GM21576 (cell line): ENCODE measurements around the gene EMC8.

Source experiments
- ATAC-seq: cut with Tn5 transposase; IDR thresholded peaks from one replicate; pipeline ENCODE4 v1.9.1; 2021; ENCODE audit warnings: mild to moderate bottlenecking, moderate library complexity; ENCODE audit not compliant: unreplicated experiment

EMC8 gene

GRCh38 chr16:85785927-85786326 lies 13.4 kb downstream of the EMC8 start:
- ATAC-seq = no peak

- ATAC-seq = no peak
Observed at GRCh38 chr16:85784813-85785212, 14.5 kb downstream of the EMC8 start.

- no peak for ATAC-seq
Observed at GRCh38 chr16:85783441-85783840, 15.9 kb downstream of the EMC8 start.

- ATAC-seq = no peak
Observed at GRCh38 chr16:85782451-85782850, 16.9 kb downstream of the EMC8 start.

GRCh38 chr16:85781695-85782370 lies 17.5 kb downstream of the EMC8 start:
- no peak for ATAC-seq

- ATAC-seq = no peak
Observed at GRCh38 chr16:85781156-85781555, 18.2 kb downstream of the EMC8 start.

- ATAC-seq = no peak
Observed at GRCh38 chr16:85780281-85780680, 19.1 kb downstream of the EMC8 start.

- no peak for ATAC-seq
Observed at GRCh38 chr16:85778873-85779272, 20.5 kb downstream of the EMC8 start.

GRCh38 chr16:85777583-85778310 lies 21.6 kb downstream of the EMC8 start:
- no peak for ATAC-seq

- no peak for ATAC-seq
Observed at GRCh38 chr16:85774811-85775210, 24.5 kb downstream of the EMC8 start.

- ATAC-seq = no peak
Observed at GRCh38 chr16:85774136-85774535, 25.2 kb downstream of the EMC8 start.

- no peak for ATAC-seq
Observed at GRCh38 chr16:85773044-85773443, 26.3 kb downstream of the EMC8 start.

- no peak for ATAC-seq
Observed at GRCh38 chr16:85770741-85771140, 28.6 kb downstream of the EMC8 start.

- ATAC-seq = no peak
Observed at GRCh38 chr16:85768199-85768598, 31.1 kb downstream of the EMC8 start.

GRCh38 chr16:85767531-85767930 lies 31.8 kb downstream of the EMC8 start:
- ATAC-seq = no peak

GRCh38 chr16:85765767-85766166 lies 33.6 kb downstream of the EMC8 start:
- ATAC-seq = no peak

GRCh38 chr16:85765211-85765610 lies 34.1 kb downstream of the EMC8 start:
- no peak for ATAC-seq

- no peak for ATAC-seq
Observed at GRCh38 chr16:85763616-85764015, 35.7 kb downstream of the EMC8 start.

- ATAC-seq = no peak
Observed at GRCh38 chr16:85762970-85763369, 36.4 kb downstream of the EMC8 start.

- ATAC-seq = no peak
Observed at GRCh38 chr16:85761861-85762260, 37.5 kb downstream of the EMC8 start.

- ATAC-seq = no peak
Observed at GRCh38 chr16:85759631-85760419, 39.5 kb downstream of the EMC8 start.

- ATAC-seq = no peak
Observed at GRCh38 chr16:85759136-85759535, 40.2 kb downstream of the EMC8 start.
